M059J (cell line): Measurements from ENCODE around the gene GAS6. TPM values are rescaled to one million over a fixed set of nuclear protein-coding genes. Genes with fewer than 3 reads are reported as not detected.
A peak's percentile ranks its signal among the peaks of the same experiment; 100 is the strongest.

Experiments used
- DNase-seq: peaks from one replicate; pipeline ENCODE4 v3.0.0-alpha.2; 2012; ENCODE audit warnings: low read depth
- total RNA-seq: library from RNA; depleted of rRNA; stranded (reverse); fragments of >200 nt; shearing (Covaris generic); gene quantifications from 2 replicates; pipeline ENCODE4 v1.2.3, GENCODE V29; 2014

The GAS6 gene
- total RNA-seq, 1 experiment from 2014 or later: 99.1 TPM

- no peak for DNase-seq
Measured at GRCh38 chr13:113851826-113852535, 11.9 kb downstream of the GAS6 start.

GRCh38 chr13:113851480-113851803 lies 12.4 kb downstream of the GAS6 start:
- DNase-seq: no peak

- no peak for DNase-seq
Measured at GRCh38 chr13:113850722-113851479, 13.0 kb downstream of the GAS6 start.

GRCh38 chr13:113849981-113850721 lies 13.7 kb downstream of the GAS6 start:
- no peak for DNase-seq

GRCh38 chr13:113849546-113849945 lies 14.3 kb downstream of the GAS6 start:
- DNase-seq: peak; percentile 75

- DNase-seq: no peak
Measured at GRCh38 chr13:113848431-113849260, 15.2 kb downstream of the GAS6 start.

- DNase-seq: no peak
Measured at GRCh38 chr13:113848020-113848419, 15.9 kb downstream of the GAS6 start.

- no peak for DNase-seq
Measured at GRCh38 chr13:113846636-113847318, 17.1 kb downstream of the GAS6 start.

GRCh38 chr13:113845723-113846635 lies 17.9 kb downstream of the GAS6 start:
- no peak for DNase-seq

- no peak for DNase-seq
Measured at GRCh38 chr13:113845055-113845454, 18.8 kb downstream of the GAS6 start.

- no peak for DNase-seq
Measured at GRCh38 chr13:113843864-113844556, 19.9 kb downstream of the GAS6 start.

- no peak for DNase-seq
Measured at GRCh38 chr13:113843063-113843654, 20.7 kb downstream of the GAS6 start.

- no peak for DNase-seq
Measured at GRCh38 chr13:113842336-113843062, 21.4 kb downstream of the GAS6 start.

- no peak for DNase-seq
Measured at GRCh38 chr13:113841353-113841650, 22.6 kb downstream of the GAS6 start.

- DNase-seq: no peak
Measured at GRCh38 chr13:113840541-113841352, 23.1 kb downstream of the GAS6 start.

GRCh38 chr13:113839536-113840204 lies 24.2 kb downstream of the GAS6 start:
- DNase-seq: no peak

GRCh38 chr13:113838711-113839201 lies 25.1 kb downstream of the GAS6 start:
- no peak for DNase-seq
